AG09309 (cell line): ENCODE results near the gene CLEC16A.

Experiments used
- DNase-seq: peaks from one replicate; pipeline ENCODE4 v3.0.0-alpha.2; 2010; ENCODE audit warnings: low read depth
- H3K4me3 ChIP-seq: 2 replicates; pipeline ENCODE4 v1.5.1; 2011; ENCODE audit warnings: mild to moderate bottlenecking, low read depth, low read length, moderate library complexity; ENCODE audit not compliant: control insufficient read depth
- TF ChIP-seq, protein P1 (sequence below): IDR thresholded peaks from 2 replicates; pipeline ENCODE4 v1.5.1; 2011; ENCODE audit warnings: mild to moderate bottlenecking, low read depth, low read length, inconsistent platforms; ENCODE audit not compliant: insufficient read depth, control insufficient read depth; ENCODE audit errors: missing control alignments

CLEC16A gene

DNA sequence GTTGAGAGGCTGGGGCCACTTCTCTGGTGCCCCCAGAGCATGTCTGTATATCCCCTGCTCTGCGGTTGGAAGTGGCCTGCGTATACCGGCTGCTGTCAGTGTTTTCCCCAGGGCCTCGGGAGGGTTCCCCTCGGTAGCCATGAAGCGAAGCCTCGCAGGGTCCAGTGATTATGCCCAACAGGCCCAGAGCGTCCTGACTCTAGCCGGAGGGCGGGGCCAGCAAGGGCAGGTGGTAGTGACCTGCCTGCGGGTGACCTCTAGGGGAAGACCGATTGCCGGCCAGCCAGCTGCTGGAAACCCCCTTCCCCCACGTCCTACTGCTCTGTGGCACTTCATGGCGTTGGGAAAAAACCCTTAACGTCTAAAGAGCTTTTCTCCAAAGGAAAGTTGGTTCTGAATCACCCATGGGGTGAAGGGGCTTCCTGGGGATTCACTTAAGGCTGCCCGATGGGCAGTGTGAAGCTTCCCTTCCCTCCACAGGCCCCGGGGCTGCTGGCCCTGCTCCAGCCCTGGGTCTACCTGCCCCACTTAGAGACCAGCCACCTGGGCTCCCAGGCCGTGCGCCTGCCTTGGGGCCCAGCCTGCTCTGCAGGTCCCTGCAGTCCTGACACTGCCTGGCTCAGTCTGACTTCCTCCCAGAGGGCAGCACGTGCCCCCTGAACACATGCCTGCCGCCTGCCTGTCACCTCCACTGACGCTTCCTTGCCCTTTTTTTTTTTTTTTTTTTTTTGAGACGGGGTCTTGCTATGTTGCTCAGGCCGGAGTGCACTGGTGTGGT is 238.9 kb downstream of the CLEC16A start:
- H3K4me3 ChIP-seq = no peak overlapping the region
- no peak for DNase-seq
- TF ChIP-seq, protein P1, sequence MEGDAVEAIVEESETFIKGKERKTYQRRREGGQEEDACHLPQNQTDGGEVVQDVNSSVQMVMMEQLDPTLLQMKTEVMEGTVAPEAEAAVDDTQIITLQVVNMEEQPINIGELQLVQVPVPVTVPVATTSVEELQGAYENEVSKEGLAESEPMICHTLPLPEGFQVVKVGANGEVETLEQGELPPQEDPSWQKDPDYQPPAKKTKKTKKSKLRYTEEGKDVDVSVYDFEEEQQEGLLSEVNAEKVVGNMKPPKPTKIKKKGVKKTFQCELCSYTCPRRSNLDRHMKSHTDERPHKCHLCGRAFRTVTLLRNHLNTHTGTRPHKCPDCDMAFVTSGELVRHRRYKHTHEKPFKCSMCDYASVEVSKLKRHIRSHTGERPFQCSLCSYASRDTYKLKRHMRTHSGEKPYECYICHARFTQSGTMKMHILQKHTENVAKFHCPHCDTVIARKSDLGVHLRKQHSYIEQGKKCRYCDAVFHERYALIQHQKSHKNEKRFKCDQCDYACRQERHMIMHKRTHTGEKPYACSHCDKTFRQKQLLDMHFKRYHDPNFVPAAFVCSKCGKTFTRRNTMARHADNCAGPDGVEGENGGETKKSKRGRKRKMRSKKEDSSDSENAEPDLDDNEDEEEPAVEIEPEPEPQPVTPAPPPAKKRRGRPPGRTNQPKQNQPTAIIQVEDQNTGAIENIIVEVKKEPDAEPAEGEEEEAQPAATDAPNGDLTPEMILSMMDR = no peak

DNA sequence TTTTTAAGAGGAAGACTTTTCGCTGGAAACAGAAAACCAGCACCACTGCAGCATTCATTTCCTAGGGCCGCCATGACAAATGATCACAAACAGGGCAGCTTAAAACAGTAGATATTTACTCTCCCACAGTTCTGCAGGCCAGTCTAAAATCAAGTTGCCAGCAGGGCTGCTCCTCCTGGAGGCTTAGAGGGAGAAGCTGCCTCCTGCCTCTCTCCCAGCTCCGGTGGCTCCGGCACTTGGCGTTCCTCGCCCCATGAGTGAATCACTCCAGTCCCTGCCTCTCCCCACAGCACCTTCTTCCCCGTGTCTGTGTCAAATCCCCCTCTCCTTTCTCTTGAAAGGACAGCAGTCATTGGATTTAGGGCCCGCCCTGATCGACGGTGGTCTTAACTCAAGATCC is 239.6 kb downstream of the CLEC16A start:
- DNase-seq = no peak
- no peak overlapping the region for H3K4me3 ChIP-seq
- TF ChIP-seq, protein P1 = no peak

DNA sequence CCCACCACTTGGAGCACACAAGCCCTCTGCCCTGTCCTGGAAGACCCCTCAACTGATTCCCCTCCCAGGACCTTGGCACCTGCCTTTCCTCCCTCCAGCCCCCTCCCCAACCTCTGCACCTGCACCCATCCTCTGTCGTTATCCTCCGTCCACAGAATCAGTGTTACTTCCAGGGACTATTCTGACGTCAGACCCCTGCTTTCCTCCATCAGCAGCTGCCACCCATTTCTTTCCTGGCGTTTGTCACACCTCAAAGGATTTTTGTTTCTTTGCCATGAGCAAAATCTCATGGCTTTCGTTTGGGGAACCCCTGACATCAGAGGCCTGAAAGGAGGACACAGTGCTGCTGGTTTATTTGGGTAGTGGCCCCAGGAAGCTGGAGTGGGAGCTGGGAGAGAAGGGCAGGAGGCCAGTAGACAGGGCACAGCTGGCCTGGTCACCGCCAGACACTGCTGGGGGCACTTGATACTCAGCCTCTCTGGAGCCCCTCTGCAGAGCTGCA is 243.2 kb downstream of the CLEC16A start:
- DNase-seq = no peak
- no peak overlapping the region for H3K4me3 ChIP-seq
- TF ChIP-seq, protein P1 = no peak

DNA sequence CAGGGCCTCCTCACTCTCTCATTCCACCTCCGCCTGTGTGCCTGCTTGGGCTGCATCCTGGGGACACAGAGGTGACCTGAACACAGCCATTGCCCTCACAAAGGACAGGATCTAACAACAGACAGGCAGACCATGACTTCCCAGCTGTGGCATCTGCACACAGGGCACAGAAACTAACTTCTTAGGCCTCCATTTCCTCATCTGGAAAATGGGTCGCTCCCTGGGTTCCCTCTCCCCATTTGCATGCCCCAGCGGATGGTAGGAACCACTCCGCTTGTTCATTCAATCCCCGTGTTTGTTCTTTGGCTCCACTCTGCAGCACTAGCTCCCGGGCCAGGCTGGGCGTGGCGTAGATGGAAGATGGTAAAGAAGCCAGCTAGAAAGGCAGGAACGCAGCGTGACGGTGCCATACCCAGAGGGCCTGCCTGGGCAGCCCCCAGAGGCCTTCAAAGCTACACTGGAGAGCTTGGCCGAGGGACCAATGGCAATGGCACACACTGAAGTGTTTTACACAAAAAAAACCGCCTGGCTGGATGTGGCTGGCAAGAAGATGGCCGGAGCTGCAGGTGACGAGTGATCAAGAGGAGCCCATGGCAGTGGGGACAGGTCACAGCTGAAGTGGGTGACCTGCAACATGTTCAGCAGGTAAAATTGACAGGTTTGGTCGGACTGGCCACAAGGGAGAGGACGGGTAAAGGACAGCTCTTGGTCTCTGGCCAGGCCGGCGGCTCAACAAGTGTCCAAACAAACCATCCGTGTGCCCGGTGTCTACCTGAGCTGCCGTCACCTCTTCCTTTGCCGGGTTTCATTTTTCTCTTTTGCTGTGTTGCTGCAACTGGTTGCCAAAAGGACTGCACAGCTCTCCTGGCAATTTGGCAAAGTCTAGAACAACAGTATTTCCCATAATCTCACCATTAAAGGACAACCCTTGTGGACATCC is 244.7 kb downstream of the CLEC16A start:
- no peak for DNase-seq
- H3K4me3 ChIP-seq = no peak overlapping the region
- TF ChIP-seq, protein P1 = no peak

DNA sequence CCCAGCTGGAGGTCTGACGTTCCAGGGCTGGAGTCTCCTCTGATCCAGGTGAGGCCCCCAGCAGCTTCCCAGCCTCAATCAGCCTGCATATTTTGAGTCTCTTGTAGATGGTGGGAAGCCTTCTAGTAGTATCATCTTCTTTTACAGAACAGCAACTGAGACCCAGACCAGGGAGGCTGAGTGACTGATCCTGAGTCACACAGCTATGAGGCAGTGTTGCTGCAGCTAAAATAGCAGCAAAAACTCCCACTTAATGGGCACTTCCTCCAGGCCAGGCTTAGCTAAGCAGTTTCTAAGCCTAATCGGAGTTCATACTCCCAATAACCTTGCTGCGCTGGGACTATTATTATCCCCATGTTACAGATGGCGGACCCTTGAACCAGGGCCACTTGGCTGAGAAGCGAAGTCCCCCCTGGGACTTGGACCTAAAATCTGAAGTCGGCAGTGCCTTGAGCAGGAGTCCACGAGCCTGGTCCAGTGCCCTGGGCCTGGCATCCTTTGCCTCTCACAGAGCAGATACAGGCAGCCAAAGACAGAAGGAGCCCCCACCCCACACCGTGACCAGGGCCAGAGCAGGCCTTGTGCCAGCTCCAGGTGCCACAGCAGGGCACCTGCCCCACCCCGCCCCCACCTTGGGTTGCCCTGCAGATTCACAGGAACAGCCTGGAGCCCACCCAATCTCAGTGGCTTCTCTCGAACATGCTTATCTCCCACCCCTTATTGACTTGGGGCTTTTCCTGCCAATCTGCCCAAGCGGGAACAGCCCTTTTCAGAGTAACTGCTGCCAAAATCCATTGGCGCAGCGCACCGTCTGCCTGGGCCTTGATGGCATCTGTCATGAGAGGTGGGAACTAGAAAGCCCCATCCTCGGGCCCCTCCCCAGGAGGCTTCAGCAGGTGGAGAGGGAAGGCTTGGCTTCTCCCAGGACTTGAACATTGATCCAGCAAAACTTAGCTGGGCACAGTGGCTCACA is 246.5 kb downstream of the CLEC16A start:
- DNase-seq = no peak
- no peak overlapping the region for H3K4me3 ChIP-seq
- TF ChIP-seq, protein P1 = no peak

DNA sequence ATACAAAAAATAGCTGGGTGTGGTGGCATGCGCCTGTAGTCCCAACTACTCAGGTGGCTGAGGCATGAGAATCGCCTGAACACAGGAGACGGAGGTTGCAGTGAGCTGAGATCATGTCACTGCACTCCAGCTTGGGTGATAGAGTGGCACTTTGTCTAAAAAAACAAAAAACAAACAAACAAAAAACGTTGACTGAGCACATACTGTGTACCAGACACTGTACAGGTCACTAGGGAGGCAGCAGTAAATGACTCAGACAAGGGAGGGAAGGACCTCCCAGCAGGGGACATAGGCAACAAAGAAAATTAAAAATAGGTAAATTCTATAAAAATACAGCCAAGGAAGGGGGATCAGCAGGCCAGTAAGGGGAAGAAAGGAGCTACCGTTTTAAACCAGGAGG is 247.3 kb downstream of the CLEC16A start:
- DNase-seq = no peak
- TF ChIP-seq, protein P1 = no peak
- no peak overlapping the region for H3K4me3 ChIP-seq
